B cell (primary cell): ENCODE measurements around the gene PAMR1. TPM values are rescaled to one million over a fixed set of nuclear protein-coding genes. Genes with fewer than 3 reads are reported as not detected.

Experiments
- ATAC-seq: fragments of 200-7000 bp; cut with Tn5 transposase; one replicate; pipeline ENCODE4 v1.10.0; 2021; ENCODE audit warnings: low read depth, mild to moderate bottlenecking, moderate number of reproducible peaks, moderate library complexity
- CTCF ChIA-PET: fragments of 350-600 bp; sonication (Branson Sonifier 250); formaldehyde crosslinking; loops from one replicate; lab custom pipeline; 2021; ENCODE audit warnings: antibody characterized with exemption, inconsistent platforms; lab: Charles Lee
- POLR2A ChIA-PET: fragments of 350-600 bp; sonication (Branson Sonifier 250); formaldehyde crosslinking; loops from one replicate; lab custom pipeline; 2021; ENCODE audit warnings: antibody characterized with exemption; lab: Charles Lee
- DNase-seq: peaks from one replicate; pipeline ENCODE4 v3.0.0; 2013
- H2AFZ ChIP-seq: 2 replicates; pipeline ENCODE4 v1.6.1; 2012; ENCODE audit warnings: mild to moderate bottlenecking, low read depth, low read length; ENCODE audit not compliant: insufficient read depth, poor library complexity, severe bottlenecking
- H3K27ac ChIP-seq, 2 donors: 1 replicate in 1 of 2; 2 replicates in 1 of 2; pipeline ENCODE4 v1.5.1; 2012 to 2013; ENCODE audit warnings: low read length in 2 of 2, mild to moderate bottlenecking in 2 of 2, moderate library complexity in 1 of 2
- H3K27me3 ChIP-seq, 4 experiments: fragments of 200-600 bp in 1 of 4; sonication (generic) in 1 of 4; replicated peaks in 1 of 4; 1 replicate in 2 of 4; 2 replicates in 2 of 4; pipeline versions ENCODE4 v1.6.1 to v1.7.0; 2013 to 2016; ENCODE audit warnings: low read length in 3 of 4, mild to moderate bottlenecking in 2 of 4, mixed read lengths in 1 of 4, moderate library complexity in 1 of 4; ENCODE audit not compliant: insufficient read depth in 4 of 4, control insufficient read depth in 3 of 4; ENCODE audit errors: control extremely low read depth in 1 of 4
- H3K36me3 ChIP-seq, 2 experiments: replicated peaks in 1 of 2; 1 replicate in 1 of 2; 2 replicates in 1 of 2; pipeline versions ENCODE4 v1.6.1 to v1.7.1; 2013; ENCODE audit warnings: low read length in 1 of 2; ENCODE audit not compliant: insufficient read depth in 2 of 2, control insufficient read depth in 1 of 2; ENCODE audit errors: control extremely low read depth in 1 of 2, extremely low read depth in 1 of 2
- H3K4me1 ChIP-seq, 2 donors: fragments of 200-600 bp in 1 of 2; sonication (generic) in 1 of 2; 1 replicate in 1 of 2; 2 replicates in 1 of 2; pipeline versions ENCODE4 v1.5.1 to v1.6.1; 2013 to 2017; ENCODE audit warnings: low read length in 2 of 2; ENCODE audit not compliant: control insufficient read depth in 2 of 2, insufficient read depth in 2 of 2
- H3K4me2 ChIP-seq: replicated peaks from 2 replicates; pipeline ENCODE3; 2012; ENCODE audit warnings: mild to moderate bottlenecking, low read depth, low read length; ENCODE audit not compliant: poor library complexity, severe bottlenecking
- H3K4me3 ChIP-seq, 5 experiments: fragments of 200-600 bp in 1 of 5; sonication (generic) in 1 of 5; 1 replicate in 3 of 5; 2 replicates in 2 of 5; pipeline versions ENCODE4 v1.5.1 to v1.7.0; 2011 to 2016; ENCODE audit warnings: low read length in 4 of 5, mild to moderate bottlenecking in 4 of 5, low read depth in 2 of 5, control low read depth in 1 of 5, moderate library complexity in 1 of 5; ENCODE audit not compliant: insufficient read depth in 1 of 5; ENCODE audit errors: control extremely low read depth in 1 of 5, extremely low read depth in 1 of 5
- H3K79me2 ChIP-seq: fragments of 200-600 bp; sonication (generic); one replicate; pipeline ENCODE4 v1.6.0; 2016; ENCODE audit warnings: low read length; ENCODE audit not compliant: control insufficient read depth, insufficient read depth
- H3K9ac ChIP-seq: fragments of 200-600 bp; sonication (generic); 2 replicates; pipeline ENCODE4 v1.6.1; 2017; ENCODE audit warnings: mild to moderate bottlenecking, low read length, moderate library complexity
- H3K9me3 ChIP-seq, 3 donors: one replicate each; pipeline versions ENCODE4 v1.6.1 to v1.7.1; 2013; ENCODE audit warnings: low read length in 2 of 3; ENCODE audit not compliant: control insufficient read depth in 2 of 3, insufficient read depth in 1 of 3; ENCODE audit errors: control extremely low read depth in 1 of 3
- H4K20me1 ChIP-seq: 2 replicates; pipeline ENCODE4 v1.6.0; 2012; ENCODE audit warnings: mild to moderate bottlenecking, low read length; ENCODE audit not compliant: insufficient read depth, control insufficient read depth, poor library complexity, severe bottlenecking
- H3K27ac Mint-ChIP-seq: one replicate; pipeline ENCODE4 v1.8.0; 2021; ENCODE audit warnings: mixed read lengths
- H3K27me3 Mint-ChIP-seq: one replicate; pipeline ENCODE4 v1.8.0; 2021; ENCODE audit warnings: mixed read lengths
- H3K4me1 Mint-ChIP-seq: one replicate; pipeline ENCODE4 v1.8.0; 2021; ENCODE audit warnings: mixed read lengths
- H3K4me3 Mint-ChIP-seq: one replicate; pipeline ENCODE4 v1.8.0; 2021; ENCODE audit warnings: mixed read lengths
- H3K9me3 Mint-ChIP-seq: one replicate; pipeline ENCODE4 v1.8.0; 2022; ENCODE audit warnings: mixed read lengths; ENCODE audit not compliant: insufficient read depth
- EZH2 ChIP-seq: IDR thresholded peaks from 2 replicates; pipeline ENCODE4 v1.6.1; 2012; ENCODE audit warnings: borderline replicate concordance, low read depth, mild to moderate bottlenecking, moderate library complexity, low read length; ENCODE audit not compliant: insufficient read depth, poor library complexity, severe bottlenecking
- WGBS: methylation state at CpG from one replicate; pipeline ENCODE4 v1.1.5; 2013; ENCODE audit warnings: missing lambda C conversion rate; ENCODE audit not compliant: insufficient coverage; 5-methylcytosine and 5-hydroxymethylcytosine counted together
- intact Hi-C: fragments of 100-400 bp; cut with micrococcal nuclease; formaldehyde crosslinking; loops from one replicate; pipeline ENCODE4 v1.10.0; 2022
- polyA plus RNA-seq: library from polyadenylated mRNA; depleted of rRNA; stranded (reverse); fragments of >200 nt; gene quantifications from 2 replicates; pipeline ENCODE4 v1.2.3, GENCODE V29; 2012
- total RNA-seq, 2 donors: library from RNA; stranded (reverse); fragments of 120-200 nt in 1 of 2; gene quantifications; 1 replicate in 1 of 2; 2 replicates in 1 of 2; pipeline versions ENCODE4 v1.2.3 to v1.2.4, GENCODE V29; 2013 to 2022
- TF ChIP-seq, protein P1 (sequence below): fragments of 200-600 bp; IDR thresholded peaks from one replicate; pipeline ENCODE4 v1.8.0; 2022; ENCODE audit warnings: antibody characterized with exemption, mild to moderate bottlenecking

The PAMR1 gene
- total and polyA plus RNA-seq, 2 donors (not counting 1 experiment from before 2014, with no cell fraction given) = not detected

DNA sequence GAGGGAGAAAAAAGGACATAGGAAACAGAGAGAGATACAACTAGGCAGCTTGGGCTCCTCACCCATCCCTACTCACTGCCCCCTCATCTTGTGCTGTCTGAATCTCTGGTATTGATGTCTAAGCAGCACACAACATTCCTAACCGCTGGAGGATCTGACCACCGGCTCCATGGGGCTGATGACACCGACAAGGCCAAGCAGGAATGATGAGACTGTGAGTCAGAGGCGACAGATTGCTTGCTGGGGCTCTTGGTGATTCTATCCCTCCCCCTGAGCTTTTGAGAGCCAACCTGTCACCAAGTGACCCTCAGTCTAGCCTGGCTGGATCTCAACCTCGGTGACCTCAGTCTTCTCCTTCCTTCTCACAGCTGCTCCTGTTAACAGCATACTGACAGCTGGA lies 13.8 kb downstream of the PAMR1 start:
- Histone ChIP-seq H3K36me3 (no peaks in the 10 kb centered on the region), H3K9ac (no peak overlapping the region), H4K20me1 (no peaks in the 10 kb centered on the region), H3K27ac (no peak overlapping the region), H3K4me2 (no peak overlapping the region), H3K4me1 (no peaks in the 10 kb centered on the region), H3K79me2 (no peaks in the 10 kb centered on the region), H2AFZ (no peak overlapping the region), H3K27me3 (peaks cover 0 to 10% (median 6%) of the 10 kb centered on the region in 4 experiments), H3K9me3 (peaks cover 0 to 5% (median 4%) of the 10 kb centered on the region in 3 donors), H3K4me3 (no peak overlapping the region)
- Mint-ChIP-seq H3K4me1 (no peaks in the 10 kb centered on the region), H3K4me3 (no peak overlapping the region), H3K27me3 (peaks cover 38% of the 10 kb centered on the region), H3K27ac (no peak overlapping the region), H3K9me3 (no peaks in the 10 kb centered on the region)
- WGBS = 84% methylated on average over 4 of the region's 5 CpGs
- ChIA-PET CTCF (no interaction called here), POLR2A (no interaction called here)
- no peak for ATAC-seq
- DNase-seq = no peak
- intact Hi-C loops = no loop called here
- TF ChIP-seq EZH2 = no peak
- TF ChIP-seq, protein P1, sequence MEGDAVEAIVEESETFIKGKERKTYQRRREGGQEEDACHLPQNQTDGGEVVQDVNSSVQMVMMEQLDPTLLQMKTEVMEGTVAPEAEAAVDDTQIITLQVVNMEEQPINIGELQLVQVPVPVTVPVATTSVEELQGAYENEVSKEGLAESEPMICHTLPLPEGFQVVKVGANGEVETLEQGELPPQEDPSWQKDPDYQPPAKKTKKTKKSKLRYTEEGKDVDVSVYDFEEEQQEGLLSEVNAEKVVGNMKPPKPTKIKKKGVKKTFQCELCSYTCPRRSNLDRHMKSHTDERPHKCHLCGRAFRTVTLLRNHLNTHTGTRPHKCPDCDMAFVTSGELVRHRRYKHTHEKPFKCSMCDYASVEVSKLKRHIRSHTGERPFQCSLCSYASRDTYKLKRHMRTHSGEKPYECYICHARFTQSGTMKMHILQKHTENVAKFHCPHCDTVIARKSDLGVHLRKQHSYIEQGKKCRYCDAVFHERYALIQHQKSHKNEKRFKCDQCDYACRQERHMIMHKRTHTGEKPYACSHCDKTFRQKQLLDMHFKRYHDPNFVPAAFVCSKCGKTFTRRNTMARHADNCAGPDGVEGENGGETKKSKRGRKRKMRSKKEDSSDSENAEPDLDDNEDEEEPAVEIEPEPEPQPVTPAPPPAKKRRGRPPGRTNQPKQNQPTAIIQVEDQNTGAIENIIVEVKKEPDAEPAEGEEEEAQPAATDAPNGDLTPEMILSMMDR = no peak

DNA sequence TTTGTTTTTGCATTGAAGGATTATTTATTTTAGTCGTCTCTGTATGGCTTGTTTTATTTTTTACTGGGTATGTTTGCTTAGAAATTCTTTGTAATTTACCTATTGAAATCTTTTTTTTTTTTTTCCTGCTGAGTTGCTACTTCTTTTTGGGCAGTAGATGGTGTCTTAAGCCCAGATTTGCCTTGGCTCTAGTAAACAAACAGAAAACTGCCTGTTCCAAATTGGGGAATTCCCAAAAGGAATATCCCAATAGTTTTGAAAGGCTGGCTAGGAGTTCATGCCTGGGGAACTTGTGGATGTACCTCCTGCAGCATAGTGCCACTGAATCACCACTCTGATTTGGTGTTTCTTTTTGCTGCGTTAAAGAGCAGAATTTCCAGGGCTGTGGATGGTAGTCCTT lies 17.7 kb downstream of the PAMR1 start:
- no peak overlapping the region for H3K27ac Mint-ChIP-seq

More for the DNA sequence above, 17.7 kb downstream of the PAMR1 start:
- H3K9ac ChIP-seq = no peak overlapping the region
- intact Hi-C loops = no loop called here
- peaks cover 36% of the 10 kb centered on the region for H3K27me3 Mint-ChIP-seq
- H3K4me3 ChIP-seq = no peak overlapping the region
- ChIA-PET CTCF (no interaction called here), POLR2A (no interaction called here)
- H2AFZ ChIP-seq = no peak overlapping the region
- no peak for TF ChIP-seq EZH2
- TF ChIP-seq, protein P1 = no peak
- peaks cover 7% of the 10 kb centered on the region for H3K9me3 Mint-ChIP-seq
- no peak overlapping the region for H3K4me3 Mint-ChIP-seq
- no peaks in the 10 kb centered on the region for H3K4me1 ChIP-seq
- no peak overlapping the region for H3K27ac ChIP-seq
- no peaks in the 10 kb centered on the region for H3K36me3 ChIP-seq
- H3K4me1 Mint-ChIP-seq = no peaks in the 10 kb centered on the region
- H3K27me3 ChIP-seq = peaks cover 0 to 10% (median 6%) of the 10 kb centered on the region in 4 experiments
- H3K4me2 ChIP-seq = no peak overlapping the region
- no peaks in the 10 kb centered on the region for H4K20me1 ChIP-seq
- DNase-seq (no peak), ATAC-seq (no peak)
- peaks cover 3 to 7% (median 4%) of the 10 kb centered on the region in 3 donors for H3K9me3 ChIP-seq
- 100% methylated on average over 1 of the region's 2 CpGs for WGBS
- H3K79me2 ChIP-seq = no peaks in the 10 kb centered on the region
